Kidney (tissue), 14 donors: ENCODE results near the gene ARPIN. TPM values are rescaled to one million over a fixed set of nuclear protein-coding genes. Genes with fewer than 3 reads are reported as not detected.

Experiments
- DNase-seq, 5 donors: peaks; one replicate each; pipeline ENCODE4 v3.0.0-alpha.2; 2013 to 2020
- FAIRE-seq: peaks from 2 replicates; lab custom pipeline; 2012; peaks lifted over from hg19 to GRCh38; lab: Jason Lieb, UNC
- H3K27ac ChIP-seq, 2 donors: one replicate each; pipeline ENCODE4 v1.7.0; 2013; ENCODE audit warnings: low read depth in 2 of 2, low read length in 2 of 2, inconsistent platforms in 1 of 2
- H3K27me3 ChIP-seq: one replicate; pipeline ENCODE4 v1.7.1; 2013; ENCODE audit warnings: low read length, inconsistent platforms; ENCODE audit not compliant: control insufficient read depth, insufficient read depth
- H3K36me3 ChIP-seq, 3 donors: one replicate each; pipeline versions ENCODE4 v1.7.0 to v1.7.1; 2013; ENCODE audit warnings: low read length in 3 of 3, control low read depth in 1 of 3, inconsistent platforms in 1 of 3; ENCODE audit not compliant: insufficient read depth in 3 of 3, control insufficient read depth in 2 of 3
- H3K4me1 ChIP-seq, 3 donors: one replicate each; pipeline versions ENCODE4 v1.7.0 to v1.7.1; 2013; ENCODE audit warnings: low read length in 3 of 3, inconsistent platforms in 1 of 3, low read depth in 1 of 3; ENCODE audit not compliant: control insufficient read depth in 2 of 3, insufficient read depth in 2 of 3
- H3K4me3 ChIP-seq, 3 donors: one replicate each; pipeline versions ENCODE4 v1.7.0 to v1.8.1; 2013; ENCODE audit warnings: low read length in 3 of 3, control low read depth in 1 of 3, inconsistent platforms in 1 of 3
- H3K9ac ChIP-seq, 3 donors: one replicate each; pipeline versions ENCODE4 v1.7.0 to v1.7.1; 2013; ENCODE audit warnings: low read length in 3 of 3, control low read depth in 1 of 3, inconsistent platforms in 1 of 3
- H3K9me3 ChIP-seq, 3 donors: one replicate each; pipeline versions ENCODE4 v1.7.0 to v1.7.1; 2013; ENCODE audit warnings: low read length in 3 of 3, control low read depth in 1 of 3, inconsistent platforms in 1 of 3; ENCODE audit not compliant: control insufficient read depth in 2 of 3, insufficient read depth in 1 of 3
- CTCF ChIP-seq: IDR thresholded peaks from 3 replicates; pipeline ENCODE4 v1.5.1; 2012; ENCODE audit warnings: mild to moderate bottlenecking, moderate library complexity, borderline replicate concordance; ENCODE audit not compliant: insufficient read depth; ENCODE audit errors: extremely low read depth
- intact Hi-C: fragments of 100-400 bp; cut with DNase I; formaldehyde crosslinking; loops from one replicate; pipeline ENCODE4 v1.11.1; 2022
- polyA plus RNA-seq: library from polyadenylated mRNA; stranded (reverse); fragments of 350-450 nt; fragmentation: Illumina TruSeq; extraction: RNeasy Lipid Tissue Mini Kit (QIAGEN cat#74804); gene quantifications from one replicate; pipeline ENCODE4 v1.2.3, GENCODE V29; 2014; ENCODE audit warnings: low read depth, low replicate concordance; ENCODE audit not compliant: insufficient read depth
- total RNA-seq: library from RNA; stranded (reverse); fragmentation: NEBNext Ultra II Directional; extraction: Animal tissue kit (Norgen Biotek cat#: 25700); gene quantifications from one replicate; pipeline ENCODE4 v1.2.1, GENCODE V29; 2021
- donor health status: control.
- donor health status: control.
- donor health status: control.
- donor health status: control.
- donor health status: control.
- donor health status: DM: yes; HTN: yes; CAD: no.
- donor health status: Normal renal cell carcinoma (clear cell type).

The ARPIN gene
- total and polyA plus RNA-seq, 2 donors from 2014 or later: 11.7 to 28.2 TPM

- no peak for FAIRE-seq
- H3K9ac ChIP-seq: no peak overlapping the region
These were observed 14.0 kb downstream of the ARPIN start for GRCh38 chr15:89898614-89899294.

GRCh38 chr15:89898146-89898545, 14.6 kb downstream of the ARPIN start:
- intact Hi-C loops: no loop called here
- DNase-seq: no peak

More at GRCh38 chr15:89898614-89899294, 14.0 kb downstream of the ARPIN start:
- Histone ChIP-seq H3K4me3 (no peak overlapping the region), H3K36me3 (peaks cover 0 to 17% (median 5%) of the 10 kb centered on the region in 3 donors), H3K27me3 (no peaks in the 10 kb centered on the region), H3K9me3 (no peaks in the 10 kb centered on the region), H3K4me1 (no peaks in the 10 kb centered on the region), H3K27ac (no peak overlapping the region)
- intact Hi-C loops: no loop called here
- DNase-seq: peak in 4 of 5 donors; percentile 62 to 82 (median 72)
- peak; percentile 40 for TF ChIP-seq CTCF

GRCh38 chr15:89893696-89894447, 18.9 kb downstream of the ARPIN start, which contains the start of gene AP3S2:
TSS of gene AP3S2 (minus strand) at chr15:89893994. CDS start at chr15:89893949, 45 bp downstream.
- no peak for FAIRE-seq

More at GRCh38 chr15:89898146-89898545, 14.6 kb downstream of the ARPIN start:
- Histone ChIP-seq H3K27ac (no peak overlapping the region), H3K27me3 (no peaks in the 10 kb centered on the region), H3K4me1 (no peaks in the 10 kb centered on the region), H3K4me3 (no peak overlapping the region), H3K9me3 (no peaks in the 10 kb centered on the region), H3K9ac (no peak overlapping the region), H3K36me3 (peaks cover 0 to 11% (median 2%) of the 10 kb centered on the region in 3 donors)
- no peak for TF ChIP-seq CTCF
- FAIRE-seq: no peak

More at GRCh38 chr15:89893696-89894447, 18.9 kb downstream of the ARPIN start, which contains the start of gene AP3S2:
- Histone ChIP-seq H3K4me3 (peak within 1 kb of the TSS; percentile 90 to 96 (median 94)), H3K9me3 (no peaks in the 10 kb centered on the region), H3K9ac (peak within 1 kb of the TSS; percentile 75 to 94 (median 91)), H3K27ac (peak within 1 kb of the TSS; percentile 85 to 93), H3K4me1 (peaks cover 0 to 2% (median 0%) of the 10 kb centered on the region in 3 donors), H3K27me3 (no peaks in the 10 kb centered on the region), H3K36me3 (peaks cover 0 to 3% (median 1%) of the 10 kb centered on the region in 3 donors)
- no peak for TF ChIP-seq CTCF
- intact Hi-C loops: no loop called here
- DNase-seq: peak; percentile 95 to 97 (median 96)
